ENCODE measurements around the gene PREX1. TPM values are rescaled to one million over a fixed set of nuclear protein-coding genes. Genes with fewer than 3 reads are reported as not detected.

The PREX1 gene
- total RNA-seq, 4 donors from 2014 or later, result 7.5 to 10.9 (median 9.1) TPM

DNA sequence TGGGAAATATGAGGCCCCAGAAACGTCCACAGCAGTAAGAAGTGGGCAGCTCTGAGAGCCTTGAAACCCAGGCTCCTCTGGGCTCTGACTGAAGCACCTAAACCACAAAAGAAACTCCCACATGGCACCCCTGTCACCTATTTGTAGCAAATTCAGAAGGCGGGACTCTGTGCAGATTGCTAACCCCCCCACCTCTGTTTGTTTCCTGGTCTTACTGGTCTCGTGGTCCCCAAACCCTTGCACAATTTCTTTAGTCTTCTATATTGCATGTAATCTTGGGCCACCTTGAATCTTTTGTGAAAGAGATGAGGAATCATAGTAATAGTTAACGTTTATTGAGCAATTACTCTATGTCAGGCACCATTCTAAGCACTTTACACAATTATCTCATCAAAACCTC lies 154.3 kb downstream of the PREX1 start:
- in situ Hi-C loops (cut with MboI; ENCODE audit: low sequenced_read_pairs in 4 of 4), result no loop called here
- Histone ChIP-seq H3K9me3 (no peaks in the 10 kb centered on the region), H3K27me3 (no peaks in the 10 kb centered on the region), H3K4me1 (no peaks in the 10 kb centered on the region), H3K36me3 (no peaks in the 10 kb centered on the region), H3K27ac (no peak overlapping the region), H3K4me3 (no peak overlapping the region)
- intact Hi-C loops (cut with DNase I; ENCODE audit: low total_unique reads), result no loop called here
- DNase-seq (no peak), ATAC-seq (no peak)
- TF ChIP-seq, protein P1, sequence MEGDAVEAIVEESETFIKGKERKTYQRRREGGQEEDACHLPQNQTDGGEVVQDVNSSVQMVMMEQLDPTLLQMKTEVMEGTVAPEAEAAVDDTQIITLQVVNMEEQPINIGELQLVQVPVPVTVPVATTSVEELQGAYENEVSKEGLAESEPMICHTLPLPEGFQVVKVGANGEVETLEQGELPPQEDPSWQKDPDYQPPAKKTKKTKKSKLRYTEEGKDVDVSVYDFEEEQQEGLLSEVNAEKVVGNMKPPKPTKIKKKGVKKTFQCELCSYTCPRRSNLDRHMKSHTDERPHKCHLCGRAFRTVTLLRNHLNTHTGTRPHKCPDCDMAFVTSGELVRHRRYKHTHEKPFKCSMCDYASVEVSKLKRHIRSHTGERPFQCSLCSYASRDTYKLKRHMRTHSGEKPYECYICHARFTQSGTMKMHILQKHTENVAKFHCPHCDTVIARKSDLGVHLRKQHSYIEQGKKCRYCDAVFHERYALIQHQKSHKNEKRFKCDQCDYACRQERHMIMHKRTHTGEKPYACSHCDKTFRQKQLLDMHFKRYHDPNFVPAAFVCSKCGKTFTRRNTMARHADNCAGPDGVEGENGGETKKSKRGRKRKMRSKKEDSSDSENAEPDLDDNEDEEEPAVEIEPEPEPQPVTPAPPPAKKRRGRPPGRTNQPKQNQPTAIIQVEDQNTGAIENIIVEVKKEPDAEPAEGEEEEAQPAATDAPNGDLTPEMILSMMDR (IDR thresholded peaks at IDR 0.05 in 4 of 5, conservative IDR thresholded peaks at IDR 0.05 in 1 of 5), result no peak
- TF ChIP-seq POLR2A (IDR thresholded peaks at IDR 0.05), result no peak

DNA sequence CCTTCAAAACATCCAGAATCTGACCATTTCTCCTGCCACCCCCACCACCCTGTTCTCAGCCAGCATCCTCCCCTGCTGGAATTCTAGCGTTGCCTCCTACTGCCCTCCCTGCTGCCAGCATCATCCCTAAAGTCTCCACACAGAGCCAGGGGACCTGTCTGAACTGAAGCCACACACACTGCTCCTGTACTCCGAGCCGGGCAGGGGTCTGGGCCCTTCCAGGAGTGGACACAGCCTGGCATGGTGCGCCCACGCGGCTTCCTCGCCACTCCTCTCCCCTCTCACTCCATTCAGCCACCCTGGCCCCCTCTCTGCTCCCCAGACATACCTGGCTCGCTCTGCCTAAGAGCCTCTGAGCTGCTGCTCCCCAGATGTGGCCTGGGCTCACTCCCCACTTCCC lies 155.5 kb downstream of the PREX1 start:
- intact Hi-C loops (cut with DNase I; ENCODE audit: low total_unique reads) (no loop called here), in situ Hi-C loops (cut with MboI; ENCODE audit: low sequenced_read_pairs in 4 of 4) (no loop called here)
- no peak overlapping the region for H3K4me3 ChIP-seq
- DNase-seq, result no peak
- no peak for TF ChIP-seq POLR2A (IDR thresholded peaks at IDR 0.05)
- TF ChIP-seq, protein P1 (IDR thresholded peaks at IDR 0.05 in 4 of 5, conservative IDR thresholded peaks at IDR 0.05 in 1 of 5), result no peak
- H3K9me3 ChIP-seq, result no peaks in the 10 kb centered on the region
- H3K27ac ChIP-seq, result no peak overlapping the region
- H3K36me3 ChIP-seq, result no peaks in the 10 kb centered on the region
- ATAC-seq, result no peak
- H3K4me1 ChIP-seq, result no peaks in the 10 kb centered on the region
- H3K27me3 ChIP-seq, result no peaks in the 10 kb centered on the region

DNA sequence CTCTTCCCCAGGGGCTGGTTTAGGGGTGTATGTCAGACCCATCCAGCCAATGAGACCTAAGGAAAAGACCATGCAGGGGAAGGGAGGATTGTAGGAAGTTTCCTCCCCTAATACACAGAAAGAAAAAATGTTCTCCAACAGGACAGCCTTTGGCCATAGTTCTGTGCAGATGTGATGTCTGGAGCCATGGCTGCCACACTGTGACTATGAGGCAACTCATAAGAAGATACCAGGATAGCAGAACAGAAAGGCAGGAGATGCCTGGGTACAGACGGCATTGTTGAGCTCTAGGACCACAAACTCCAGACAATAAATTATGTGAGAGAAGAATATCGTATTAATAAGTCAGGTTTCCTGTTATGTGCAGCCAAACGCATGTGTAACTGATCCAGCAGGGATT lies 156.7 kb downstream of the PREX1 start:
- DNase-seq (no peak), ATAC-seq (no peak)
- Histone ChIP-seq H3K4me3 (no peak overlapping the region), H3K9me3 (no peaks in the 10 kb centered on the region), H3K27me3 (no peaks in the 10 kb centered on the region), H3K36me3 (no peaks in the 10 kb centered on the region), H3K27ac (no peak overlapping the region), H3K4me1 (no peaks in the 10 kb centered on the region)
- in situ Hi-C loops (cut with MboI; ENCODE audit: low sequenced_read_pairs in 4 of 4) (no loop called here), intact Hi-C loops (cut with DNase I; ENCODE audit: low total_unique reads) (no loop called here)
- TF ChIP-seq POLR2A (IDR thresholded peaks at IDR 0.05), result no peak
- TF ChIP-seq, protein P1 (IDR thresholded peaks at IDR 0.05 in 4 of 5, conservative IDR thresholded peaks at IDR 0.05 in 1 of 5), result no peak

DNA sequence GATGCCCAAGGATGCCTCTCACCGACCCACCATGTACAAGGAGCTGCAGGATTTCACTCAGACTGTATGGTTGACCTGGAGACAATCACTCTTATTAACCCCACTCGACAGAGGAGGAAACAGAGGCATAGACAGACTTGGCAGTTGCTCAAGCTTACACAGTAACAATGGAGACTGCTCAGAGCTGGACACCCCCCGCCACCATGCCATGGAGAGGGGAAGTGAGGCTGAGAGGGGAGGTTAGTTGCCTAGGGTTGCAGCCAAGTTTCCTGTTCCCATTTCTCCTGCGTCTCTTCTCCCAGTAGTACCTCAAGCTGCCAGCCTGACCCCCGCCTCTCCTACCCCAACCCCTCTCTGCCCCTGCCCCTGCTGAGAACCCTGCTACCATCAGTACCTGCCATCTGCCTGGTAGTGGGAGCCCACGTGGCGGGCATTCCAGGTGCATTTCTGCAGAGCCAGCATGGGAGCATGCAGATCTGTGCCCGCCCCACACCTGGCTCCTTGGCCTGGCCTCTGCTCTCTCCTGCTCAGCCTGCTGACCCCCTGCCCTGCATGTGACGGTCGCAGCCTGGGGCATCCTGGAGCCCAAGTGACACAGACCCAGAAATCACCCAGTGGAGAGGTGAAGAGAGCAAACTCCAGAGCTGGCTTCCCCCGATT lies 157.7 kb downstream of the PREX1 start:
- H3K4me3 ChIP-seq, result no peak overlapping the region
- intact Hi-C loops (cut with DNase I; ENCODE audit: low total_unique reads) (no loop called here), in situ Hi-C loops (cut with MboI; ENCODE audit: low sequenced_read_pairs in 4 of 4) (no loop called here)
- no peaks in the 10 kb centered on the region for H3K36me3 ChIP-seq
- H3K27ac ChIP-seq, result no peak overlapping the region
- no peaks in the 10 kb centered on the region for H3K4me1 ChIP-seq
- DNase-seq, result no peak
- no peaks in the 10 kb centered on the region for H3K9me3 ChIP-seq
- H3K27me3 ChIP-seq, result no peaks in the 10 kb centered on the region
- no peak for ATAC-seq
- TF ChIP-seq, protein P1 (IDR thresholded peaks at IDR 0.05 in 4 of 5, conservative IDR thresholded peaks at IDR 0.05 in 1 of 5), result no peak
- TF ChIP-seq POLR2A (IDR thresholded peaks at IDR 0.05), result no peak

DNA sequence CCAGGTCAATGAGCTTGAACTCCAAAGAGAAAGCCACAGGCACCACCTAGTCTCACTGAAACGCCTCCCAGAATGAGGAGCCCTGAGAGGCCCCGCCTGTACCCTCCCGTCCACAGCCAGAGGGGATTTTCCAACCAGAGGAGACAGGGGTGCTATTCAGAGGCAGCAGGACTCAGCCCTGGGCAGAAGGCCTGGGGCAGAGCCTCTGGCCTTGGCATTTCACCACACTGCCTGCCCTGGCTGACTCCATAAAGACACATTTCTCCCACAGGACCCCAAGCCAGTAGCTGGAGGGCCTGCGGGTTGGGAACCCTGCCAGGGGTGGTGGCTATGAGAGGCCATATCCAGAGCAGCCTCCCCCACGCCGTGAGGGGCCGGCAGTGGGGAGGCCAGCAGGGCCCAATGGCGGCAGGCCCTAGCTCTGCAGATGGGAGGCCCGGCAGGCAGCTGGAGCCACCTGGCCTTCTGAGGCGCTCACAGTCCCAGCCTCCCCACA lies 159.3 kb downstream of the PREX1 start:
- H3K27ac ChIP-seq, result no peak overlapping the region
- ATAC-seq, result no peak
- in situ Hi-C loops (cut with MboI; ENCODE audit: low sequenced_read_pairs in 4 of 4) (no loop called here), intact Hi-C loops (cut with DNase I; ENCODE audit: low total_unique reads) (no loop called here)
- TF ChIP-seq, protein P1 (IDR thresholded peaks at IDR 0.05 in 4 of 5, conservative IDR thresholded peaks at IDR 0.05 in 1 of 5), result no peak
- TF ChIP-seq POLR2A (IDR thresholded peaks at IDR 0.05), result no peak
- no peak for DNase-seq
- H3K9me3 ChIP-seq, result no peaks in the 10 kb centered on the region
- no peaks in the 10 kb centered on the region for H3K4me1 ChIP-seq
- H3K36me3 ChIP-seq, result no peaks in the 10 kb centered on the region
- no peak overlapping the region for H3K4me3 ChIP-seq
- H3K27me3 ChIP-seq, result no peaks in the 10 kb centered on the region

Data from gastrocnemius medialis (tissue), 4 donors.